Measurements from ENCODE around the gene HSPA6. TPM values are rescaled to one million over a fixed set of nuclear protein-coding genes. Genes with fewer than 3 reads are reported as not detected.

Gene HSPA6
- total RNA-seq, 4 donors from 2014 or later, result 8.2 to 134 (median 18.8) TPM

Other genes with a start within 250 kb of the HSPA6 start
- gene MPZ, start 214.6 kb upstream of the HSPA6 start, total RNA-seq, result 1 to 10 TPM; 1.8 to 9.0 (median 4.2) TPM
- 10 to 100 TPM; 22.9 to 66.3 (median 49.3) TPM for gene SDHC, start 210.2 kb upstream of the HSPA6 start, total RNA-seq
- not detected for gene CFAP126, start 156.7 kb upstream of the HSPA6 start, total RNA-seq
- 100 to 1,000 TPM; 118 to 222 (median 130) TPM for gene FCGR2A, start 19.1 kb upstream of the HSPA6 start, total RNA-seq
- gene FCGR3A, start 25.3 kb downstream of the HSPA6 start, total RNA-seq, result 10 to 100 TPM; 27.6 to 44.3 (median 29.4) TPM
- gene FCGR3B, start 106.6 kb downstream of the HSPA6 start, total RNA-seq, result 10 to 100 TPM in 1 of 4 donors, 1 to 10 TPM in 3; 3.7 to 31.4 (median 5.9) TPM
- 10 to 100 TPM; 31.3 to 74.9 (median 42.8) TPM for gene FCGR2B, start 138.6 kb downstream of the HSPA6 start, total RNA-seq
- under 1 TPM in 2 of 4 donors, not detected in 2; 0.48 to 0.84 TPM for gene FCRLA, start 182.7 kb downstream of the HSPA6 start, total RNA-seq
- 1 to 10 TPM in 2 of 4 donors, under 1 TPM in 2; 0.65 to 2.2 (median 0.98) TPM for gene FCRLB, start 197.0 kb downstream of the HSPA6 start, total RNA-seq
- 10 to 100 TPM; 14.8 to 49.2 (median 27.8) TPM for gene DUSP12, start 225.2 kb downstream of the HSPA6 start, total RNA-seq
- gene ATF6, start 241.8 kb downstream of the HSPA6 start, total RNA-seq, result 10 to 100 TPM; 30.9 to 38.0 (median 36.1) TPM

Data from omental fat pad (tissue), 4 donors.